ENCODE data around the gene ELANE.

The ELANE gene

DNA sequence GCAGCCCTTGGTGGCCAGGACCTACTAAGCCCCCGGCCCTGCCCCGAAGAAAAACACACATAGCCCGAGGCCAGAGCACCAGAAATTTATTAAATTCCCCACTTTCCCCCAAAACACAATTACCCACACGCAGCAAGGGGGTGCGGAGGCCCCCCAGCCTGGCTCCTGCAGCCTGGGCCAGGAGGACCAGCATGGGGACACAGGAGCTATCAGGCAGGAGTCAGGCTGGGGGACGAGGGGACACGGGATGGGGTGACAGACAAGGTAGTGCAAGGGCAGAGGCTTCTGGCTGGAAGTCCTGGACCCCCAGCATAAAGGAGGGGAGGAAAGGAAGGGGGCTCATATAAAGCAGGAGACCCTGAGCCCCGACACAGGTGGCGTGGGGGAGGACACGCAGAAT, 44.3 kb downstream of the ELANE start:
- DNase-seq (ENCODE audit: low read depth in 2 of 3, low spot score in 1 of 3): no peak

DNA sequence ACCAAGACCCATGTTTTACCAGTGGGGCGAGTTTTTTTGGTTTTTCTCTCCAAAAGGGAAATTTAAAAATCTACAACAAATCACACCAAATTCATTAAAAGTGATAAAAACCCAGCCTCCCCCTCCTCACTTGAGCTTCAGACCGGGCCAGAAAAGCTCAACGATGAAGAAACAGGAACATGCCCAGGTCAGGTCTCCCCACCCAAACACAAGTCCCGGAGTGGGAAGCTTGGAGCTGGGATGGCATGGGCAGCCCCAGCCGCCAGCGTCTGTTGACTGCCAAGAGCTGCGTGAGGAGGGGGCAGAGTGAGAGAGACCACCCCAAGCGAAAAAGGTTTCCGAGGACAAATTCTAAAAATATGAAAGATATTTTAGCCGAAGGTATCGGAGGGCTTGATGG, 44.9 kb downstream of the ELANE start:
- no peak for DNase-seq (ENCODE audit: low read depth in 2 of 3, low spot score in 1 of 3)

DNA sequence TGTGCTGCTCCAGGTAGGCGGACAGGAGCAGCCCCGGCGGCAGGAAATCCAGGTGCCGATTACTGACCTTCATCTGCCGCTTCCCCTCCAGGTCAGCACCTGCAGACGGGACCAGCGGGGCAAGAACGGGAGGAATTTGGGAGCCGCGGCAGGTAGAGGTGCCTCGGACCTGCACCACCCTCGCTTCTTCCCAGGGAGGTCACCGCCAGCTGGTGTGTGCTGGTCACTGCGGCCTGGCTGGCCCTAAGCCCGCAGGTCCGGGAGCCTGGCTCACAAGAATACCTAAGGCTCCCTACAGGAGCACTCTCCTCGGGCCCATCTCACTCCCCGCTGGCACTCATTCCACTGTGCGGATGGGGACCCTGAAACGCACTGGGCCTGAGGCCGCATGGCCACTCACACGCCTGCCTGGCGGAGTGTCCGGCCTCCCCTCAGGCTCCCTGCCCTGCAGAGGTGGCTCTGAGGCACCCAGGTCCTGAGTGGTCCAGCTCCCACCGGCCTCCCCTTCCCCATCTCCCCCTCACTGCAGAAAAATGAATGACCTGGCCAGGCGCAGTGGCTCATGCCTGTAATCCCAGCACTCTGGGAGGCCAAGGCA, 45.4 kb downstream of the ELANE start:
- no peak for DNase-seq (ENCODE audit: low read depth in 2 of 3, low spot score in 1 of 3)

DNA sequence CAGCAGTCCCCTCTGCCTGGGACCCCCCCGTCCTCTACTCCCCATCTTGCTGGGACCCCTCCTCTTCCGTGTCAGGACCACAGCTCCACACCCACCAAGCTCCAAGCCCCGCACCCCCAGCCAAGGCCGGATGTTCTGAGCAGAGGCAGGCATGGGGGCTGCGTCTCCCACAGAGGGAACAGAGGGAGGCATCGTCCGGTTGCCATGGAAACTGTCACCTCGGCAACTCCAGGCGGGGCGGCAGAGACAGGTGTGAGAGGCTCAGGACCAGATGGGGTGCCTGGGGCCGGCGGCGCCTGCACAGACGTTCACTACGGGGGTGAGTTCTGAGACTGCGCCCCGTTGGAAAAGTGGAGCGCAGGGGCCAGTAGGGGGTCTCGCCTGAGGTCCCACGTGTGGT, 46.6 kb downstream of the ELANE start:
- DNase-seq (ENCODE audit: low read depth in 2 of 3, low spot score in 1 of 3): no peak

DNA sequence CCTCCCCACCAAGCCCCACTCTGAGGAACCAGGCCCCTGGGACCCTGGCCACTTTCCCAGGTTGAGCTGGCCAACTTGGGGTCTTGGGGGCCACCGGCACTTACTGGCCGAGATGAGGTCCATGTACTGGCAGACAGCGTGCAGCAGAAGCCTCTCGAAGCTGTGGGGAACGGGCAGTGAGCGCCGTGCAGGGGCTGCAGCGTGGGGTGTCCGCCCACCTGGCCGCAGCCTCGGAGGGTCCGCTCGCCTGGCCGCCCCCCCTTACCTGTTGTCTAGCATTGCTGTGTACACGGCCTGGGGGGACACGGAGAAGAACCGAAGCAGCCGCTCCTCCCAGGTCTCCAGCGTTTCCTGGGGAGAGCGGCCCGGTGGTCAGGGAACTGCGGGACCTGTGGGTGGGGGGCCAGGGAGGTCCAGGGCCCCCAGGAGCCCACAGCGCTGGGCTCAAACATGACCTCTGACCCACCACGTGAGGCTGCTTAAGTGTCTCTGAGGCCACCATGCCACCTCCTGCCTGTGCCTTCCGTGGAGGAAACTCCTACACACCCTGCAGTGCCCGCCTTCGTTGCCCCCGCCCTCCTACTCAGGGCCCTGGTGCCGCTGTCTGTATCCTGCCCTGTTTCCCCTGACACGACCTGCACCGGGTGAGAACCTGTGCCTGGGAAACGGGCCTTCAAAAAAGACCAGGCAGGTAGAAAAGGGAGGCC, 47.4 kb downstream of the ELANE start:
- no peak for DNase-seq (ENCODE audit: low read depth in 2 of 3, low spot score in 1 of 3)

DNA sequence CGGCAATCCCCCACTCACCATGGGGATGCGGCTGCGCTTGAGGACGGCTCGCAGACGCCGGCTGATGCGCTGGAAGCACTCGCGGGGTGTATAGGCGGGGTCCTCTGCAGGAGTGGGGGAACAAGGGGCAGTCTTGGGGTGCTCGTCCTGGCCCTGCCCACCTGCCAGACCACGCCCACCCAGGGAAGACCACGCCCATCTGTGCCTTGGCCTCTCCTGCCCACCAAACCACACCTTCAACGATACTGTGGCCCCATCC, 47.9 kb downstream of the ELANE start:
- no peak for DNase-seq (ENCODE audit: low read depth in 2 of 3, low spot score in 1 of 3)

DNA sequence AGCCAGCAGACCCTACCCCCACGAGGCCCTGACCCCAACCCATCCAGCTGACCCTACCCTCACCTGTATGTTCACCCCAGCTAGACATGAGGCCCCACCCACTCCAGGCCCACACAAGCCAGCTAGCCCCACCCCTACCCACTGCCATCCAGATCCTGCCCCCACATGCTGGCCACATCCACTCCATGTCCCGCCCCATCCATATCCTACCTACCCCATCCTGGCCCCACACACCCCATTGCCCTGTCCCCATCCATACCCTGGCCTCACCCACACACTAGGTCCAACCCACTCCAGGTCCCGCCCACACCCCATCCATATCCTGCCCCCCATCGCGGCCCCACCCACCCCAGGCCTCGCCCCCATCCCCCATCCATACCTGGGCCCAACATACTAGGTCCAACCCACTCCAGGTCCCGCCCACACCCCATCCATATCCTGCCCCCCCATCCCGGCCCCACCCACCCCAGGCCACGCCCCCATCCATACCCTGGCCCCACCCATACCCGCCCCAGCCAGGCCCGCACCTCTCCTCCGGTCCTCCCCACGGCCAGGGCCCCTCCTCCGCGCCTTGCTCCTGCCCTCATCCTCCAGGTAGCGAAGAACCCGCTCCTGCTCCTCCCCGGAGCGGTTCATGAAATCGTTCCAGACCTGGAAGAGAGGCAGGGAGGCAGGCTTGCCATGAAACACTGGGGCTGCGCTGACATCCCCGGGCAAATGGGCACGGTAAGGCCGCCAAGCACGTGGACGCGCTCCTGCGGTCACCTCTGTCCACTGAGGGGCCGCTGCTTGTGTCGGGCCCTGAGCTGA, 48.4 kb downstream of the ELANE start:
- DNase-seq (ENCODE audit: low read depth in 2 of 3, low spot score in 1 of 3): no peak

DNA sequence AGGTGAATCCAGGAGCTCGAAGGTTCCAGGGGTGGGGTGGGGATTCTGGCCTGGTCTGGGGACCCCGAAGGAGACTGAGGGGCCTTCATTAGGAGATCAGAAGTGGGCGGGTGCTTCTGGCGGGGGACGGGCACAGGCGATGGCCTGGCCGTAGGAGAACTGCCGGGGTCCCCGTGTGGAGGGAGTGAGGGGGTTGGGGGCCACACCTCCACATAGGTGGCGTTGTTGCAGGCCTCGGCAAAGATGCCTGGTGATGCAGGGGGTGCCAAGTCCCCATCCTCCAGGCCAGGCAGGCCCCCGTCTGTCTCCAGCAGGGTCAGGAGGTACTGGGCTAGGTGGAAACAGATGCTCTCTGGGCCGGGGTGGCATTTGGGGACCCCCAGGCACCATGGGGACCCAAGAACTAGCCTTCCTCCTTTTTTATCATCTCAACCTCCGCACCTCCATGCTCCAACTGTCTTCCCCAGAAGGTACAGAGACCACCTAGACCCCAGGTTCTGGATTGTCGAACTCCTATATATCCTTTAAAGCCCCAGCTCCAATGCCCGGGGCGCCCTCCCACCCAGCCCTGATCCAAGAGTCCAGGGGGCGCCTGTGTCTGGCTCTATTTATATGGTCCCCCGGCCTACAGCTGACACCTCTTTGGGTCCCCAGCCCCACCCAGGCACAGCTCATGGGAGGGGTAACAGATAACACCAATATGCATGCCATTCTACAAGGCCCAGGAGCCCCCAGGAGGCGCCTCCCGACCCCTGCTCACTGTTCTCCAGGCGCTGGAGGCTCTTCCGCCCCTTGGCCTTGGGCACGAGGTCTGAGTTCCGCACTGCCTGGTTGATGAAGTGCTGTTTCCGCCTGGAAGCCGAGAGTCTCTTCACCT, 49.4 kb downstream of the ELANE start:
- DNase-seq (ENCODE audit: low read depth in 2 of 3, low spot score in 1 of 3): no peak

DNA sequence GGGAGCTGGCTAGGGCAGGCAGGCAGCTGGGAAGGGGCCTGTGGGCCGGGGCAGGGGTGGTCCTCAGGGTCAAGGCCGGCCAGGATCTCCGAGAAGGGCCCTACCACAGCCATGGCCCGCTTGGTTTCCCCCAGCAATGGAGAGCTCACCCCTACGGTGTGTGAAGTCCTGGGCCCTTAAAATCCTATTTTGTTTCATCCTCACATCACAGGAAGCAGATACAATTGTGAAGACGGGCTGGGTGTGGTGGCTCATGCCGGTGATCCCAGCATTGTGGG, 49.9 kb downstream of the ELANE start:
- no peak for DNase-seq (ENCODE audit: low read depth in 2 of 3, low spot score in 1 of 3)

DNA sequence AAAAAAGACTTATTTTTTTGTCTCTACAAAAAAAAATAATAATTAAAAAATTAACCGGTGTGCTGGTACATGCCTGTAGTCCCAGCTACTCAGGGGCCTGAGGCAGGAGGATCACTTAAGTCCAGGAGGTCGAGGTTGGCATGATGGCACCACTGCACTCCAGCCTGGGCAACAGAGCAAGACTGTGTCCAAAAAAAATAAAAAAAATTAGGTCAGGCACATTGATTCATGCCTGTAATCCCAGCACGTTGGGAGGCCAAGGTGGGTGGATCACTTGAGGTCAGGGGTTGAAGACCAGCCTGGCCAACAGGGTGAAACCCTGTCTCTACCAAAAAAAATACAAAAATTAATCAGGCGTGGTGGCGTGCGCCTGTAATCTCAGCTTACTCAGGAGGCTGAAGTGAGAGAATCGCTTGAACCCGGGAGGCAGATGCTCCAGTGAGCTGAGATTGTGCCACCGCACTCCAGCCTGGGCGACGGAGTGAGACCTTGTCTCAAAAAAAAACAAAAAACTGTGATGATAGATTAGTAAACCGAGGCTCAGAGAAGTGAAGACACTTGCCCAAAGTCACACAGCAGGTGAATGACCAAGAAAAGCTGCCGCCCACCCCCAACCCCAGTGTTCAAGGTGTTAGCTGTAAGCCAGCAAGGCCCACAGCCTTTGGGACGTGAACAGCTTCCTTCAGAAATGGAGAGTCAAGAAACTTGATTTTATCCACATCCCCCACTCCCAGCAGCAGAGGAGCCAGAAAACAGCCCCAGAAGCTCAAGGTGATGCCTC, 50.5 kb downstream of the ELANE start:
- no peak for DNase-seq (ENCODE audit: low read depth in 2 of 3, low spot score in 1 of 3)

DNA sequence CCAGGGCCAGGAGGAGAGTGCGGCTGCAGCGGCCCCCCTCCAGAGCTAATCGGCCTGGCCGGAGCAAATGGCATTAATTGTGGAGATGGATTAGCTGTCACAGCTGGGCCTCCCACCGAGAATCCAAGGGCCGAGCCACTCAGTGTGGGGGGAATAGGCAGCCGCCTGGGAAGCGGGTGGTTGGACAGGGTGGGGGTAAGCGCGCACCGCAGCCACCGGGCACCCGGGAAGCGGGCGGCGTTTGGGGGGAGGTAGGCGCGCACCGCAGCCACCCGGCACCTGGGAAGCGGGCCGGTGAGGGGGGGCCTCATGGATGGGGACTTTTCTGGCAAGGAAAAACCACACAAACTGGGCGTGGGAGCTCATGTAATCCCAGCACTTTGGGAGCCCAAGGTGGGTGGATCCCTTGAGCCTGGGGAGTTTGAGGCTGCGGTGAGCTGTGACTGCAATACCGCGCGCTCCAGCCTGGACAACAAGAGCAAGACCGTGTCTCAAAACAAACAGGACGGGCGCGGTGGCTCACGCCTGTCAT, 51.2 kb downstream of the ELANE start:
- DNase-seq (ENCODE audit: low read depth in 2 of 3, low spot score in 1 of 3): no peak

DNA sequence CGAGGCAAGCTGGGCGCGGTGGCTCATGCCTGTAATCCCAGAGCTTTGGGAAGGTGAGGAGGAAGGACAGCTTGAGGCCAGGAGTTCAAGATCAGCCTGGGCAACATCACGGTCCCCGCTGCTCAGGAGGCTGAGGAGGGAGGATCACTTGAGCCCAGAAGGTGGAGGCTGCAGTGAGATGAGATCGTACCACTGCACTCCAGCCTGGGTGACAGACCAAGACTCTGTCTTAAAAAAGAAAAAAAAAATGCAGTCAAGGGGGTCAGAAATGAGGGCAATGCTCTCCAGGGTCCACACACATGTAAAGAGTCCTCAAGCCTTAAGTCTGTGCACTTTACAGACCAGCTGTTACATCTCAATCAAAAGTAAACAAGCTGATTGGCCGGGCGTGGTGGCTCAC, 52.4 kb downstream of the ELANE start:
- DNase-seq (ENCODE audit: low read depth in 2 of 3, low spot score in 1 of 3): no peak

All from stimulated activated CD4-positive, alpha-beta T cell treated with anti-CD3 and anti-CD28 coated beads, Interleukin-12 subunit alpha, Interleukin-12 subunit beta, amount 100 ng/mL, for 48 hours (primary cell).